Measurements from ENCODE around the gene SLC35B3.
A peak's percentile ranks its signal among the peaks of the same experiment; 100 is the strongest.
"Not testable (repeated sequence)": the region's sequence is repeated elsewhere in the genome, so short reads cannot be mapped to it uniquely, and the experiment has no call there.

Gene SLC35B3

GRCh38 chr6:8462694-8463093 lies 27.3 kb upstream of the SLC35B3 start:
- Histone ChIP-seq H3K4me3 (ENCODE audit: low read depth, low read length) (0 out of 2 replicates have a peak overlapping the region, but pooled peaks have one; percentile 9), H3K27me3 (no peaks in the 10 kb centered on the region), H3K9me3 (no peaks in the 10 kb centered on the region), H3K36me3 (no peaks in the 10 kb centered on the region), H3K4me1 (no peaks in the 10 kb centered on the region)
- no peak for DNase-seq
- TF ChIP-seq CTCF (IDR thresholded peaks at IDR 0.05; ENCODE audit: low read depth, low read length): no peak

GRCh38 chr6:8462169-8462568 lies 26.8 kb upstream of the SLC35B3 start:
- Histone ChIP-seq H3K36me3 (no peaks in the 10 kb centered on the region), H3K27me3 (no peaks in the 10 kb centered on the region), H3K4me3 (ENCODE audit: low read depth, low read length) (0 out of 2 replicates have a peak overlapping the region, but pooled peaks have one; percentile 9), H3K4me1 (no peaks in the 10 kb centered on the region), H3K9me3 (no peaks in the 10 kb centered on the region)
- DNase-seq: no peak
- peak; percentile 44 for TF ChIP-seq CTCF (IDR thresholded peaks at IDR 0.05; ENCODE audit: low read depth, low read length)

GRCh38 chr6:8446391-8446790 lies 11.0 kb upstream of the SLC35B3 start:
- no peak for DNase-seq
- Histone ChIP-seq H3K9me3 (no peaks in the 10 kb centered on the region), H3K4me3 (ENCODE audit: low read depth, low read length) (no peak overlapping the region), H3K36me3 (no peaks in the 10 kb centered on the region), H3K4me1 (no peaks in the 10 kb centered on the region), H3K27me3 (no peaks in the 10 kb centered on the region)
- no peak for TF ChIP-seq CTCF (IDR thresholded peaks at IDR 0.05; ENCODE audit: low read depth, low read length)

GRCh38 chr6:8445930-8446329 lies 10.6 kb upstream of the SLC35B3 start:
- not testable (repeated sequence) for H3K27me3 ChIP-seq; H3K4me3 ChIP-seq (ENCODE audit: low read depth, low read length); DNase-seq; H3K9me3 ChIP-seq; H3K36me3 ChIP-seq; H3K4me1 ChIP-seq

- TF ChIP-seq CTCF (IDR thresholded peaks at IDR 0.05; ENCODE audit: low read depth, low read length): no peak
- Histone ChIP-seq H3K27me3 (no peaks in the 10 kb centered on the region), H3K4me3 (ENCODE audit: low read depth, low read length) (no peak overlapping the region), H3K36me3 (no peaks in the 10 kb centered on the region), H3K9me3 (no peaks in the 10 kb centered on the region), H3K4me1 (no peaks in the 10 kb centered on the region)
- DNase-seq: no peak
These were observed 6.8 kb upstream of the SLC35B3 start for GRCh38 chr6:8442150-8442549.

- H3K9me3 ChIP-seq: no peaks in the 10 kb centered on the region
- no peaks in the 10 kb centered on the region for H3K36me3 ChIP-seq
- no peaks in the 10 kb centered on the region for H3K27me3 ChIP-seq
- no peak for TF ChIP-seq CTCF (IDR thresholded peaks at IDR 0.05; ENCODE audit: low read depth, low read length)
- DNase-seq: no peak
- no peaks in the 10 kb centered on the region for H3K4me1 ChIP-seq
- no peak overlapping the region for H3K4me3 ChIP-seq (ENCODE audit: low read depth, low read length)
These were observed 6.1 kb upstream of the SLC35B3 start for GRCh38 chr6:8441452-8441851.
